Left lung (tissue), 10 donors: ENCODE measurements around the gene CELA3A. TPM values are rescaled to one million over a fixed set of nuclear protein-coding genes. Genes with fewer than 3 reads are reported as not detected.
"Not testable (repeated sequence)": the region's sequence is repeated elsewhere in the genome, so short reads cannot be mapped to it uniquely, and the experiment has no call there.

Experiments used
- ATAC-seq: fragments of 200-7000 bp; cut with Tn5 transposase; one replicate; pipeline ENCODE4 v1.9.1; 2020; ENCODE audit warnings: moderate library complexity
- DNase-seq, 4 donors: peaks; one replicate each; pipeline ENCODE4 v3.0.0-alpha.2; 2013 to 2020
- H3K27ac ChIP-seq, 2 donors: fragments of 200-600 bp; sonication (generic) in 1 of 2; one replicate each; pipeline versions ENCODE4 v1.5.0 to v1.8.0; 2020 to 2021
- H3K27me3 ChIP-seq, 2 donors: fragments of 200-600 bp; sonication (generic) in 1 of 2; one replicate each; pipeline versions ENCODE4 v1.5.0 to v1.8.0; 2020 to 2021
- H3K36me3 ChIP-seq, 2 donors: fragments of 200-600 bp; sonication (generic) in 1 of 2; one replicate each; pipeline versions ENCODE4 v1.5.0 to v1.8.0; 2020 to 2021
- H3K4me1 ChIP-seq, 2 donors: fragments of 200-600 bp; one replicate each; pipeline ENCODE4 v1.8.0; 2021
- H3K4me3 ChIP-seq, 2 donors: fragments of 200-600 bp; sonication (generic) in 1 of 2; one replicate each; pipeline versions ENCODE4 v1.5.0 to v1.8.0; 2020 to 2021; ENCODE audit warnings: mild to moderate bottlenecking in 1 of 2
- H3K9me3 ChIP-seq, 2 donors: fragments of 200-600 bp; sonication (generic) in 1 of 2; one replicate each; pipeline versions ENCODE4 v1.5.0 to v1.8.0; 2020 to 2021
- intact Hi-C, 2 donors: fragments of 100-400 bp; cut with DNase I; formaldehyde crosslinking; loops; one replicate each; pipeline versions ENCODE4 v1.11.2 to v1.14.2; 2022
- polyA plus RNA-seq, 6 donors: library from polyadenylated mRNA; unstranded; fragments of 120-200 nt; gene quantifications; one replicate each; pipeline ENCODE4 v1.2.1, GENCODE V29; 2013; ENCODE audit not compliant: insufficient read length in 6 of 6
- total RNA-seq, 2 donors: library from RNA; stranded (reverse); fragmentation: NEBNext Ultra II Directional; extraction: Animal tissue kit (Norgen Biotek cat#: 25700); gene quantifications; one replicate each; pipeline ENCODE4 v1.2.1, GENCODE V29; 2021
- TF ChIP-seq, protein P1 (sequence below), 2 donors: fragments of 200-600 bp; sonication (generic) in 1 of 2; IDR thresholded peaks; one replicate each; pipeline versions ENCODE4 v1.5.0 to v1.8.0; 2021; ENCODE audit warnings: antibody characterized with exemption in 2 of 2
- donor health status: DM: no; HTN: yes; CAD: no.
- donor health status: DM: no; HTN: no; CAD: no.

Gene CELA3A
- total and polyA plus RNA-seq, 8 donors = not detected

DNA sequence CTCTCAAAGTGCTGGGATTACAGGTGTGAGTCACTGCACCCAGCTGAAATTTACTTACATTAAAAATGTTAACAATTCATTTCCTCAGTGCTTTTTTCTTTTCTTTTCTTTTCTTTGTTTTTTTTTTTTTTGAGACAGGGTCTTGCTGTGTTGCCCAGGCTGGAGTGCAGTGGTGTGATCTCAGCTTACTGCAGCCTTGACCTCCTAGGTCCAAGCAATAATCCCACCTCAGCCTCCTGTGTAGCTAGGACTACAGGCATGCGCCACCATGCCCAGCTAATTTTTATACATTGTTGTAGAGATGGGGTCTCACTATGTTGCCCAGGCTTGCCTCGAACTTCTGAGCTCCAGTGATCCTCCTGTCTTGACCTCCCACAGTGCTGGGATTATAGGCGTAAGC lies 2.5 kb downstream of the CELA3A start:
- H3K4me3 ChIP-seq, ATAC-seq, DNase-seq, intact Hi-C loops, H3K27ac ChIP-seq, H3K4me1 ChIP-seq, H3K27me3 ChIP-seq, H3K9me3 ChIP-seq, H3K36me3 ChIP-seq: not testable (repeated sequence)

DNA sequence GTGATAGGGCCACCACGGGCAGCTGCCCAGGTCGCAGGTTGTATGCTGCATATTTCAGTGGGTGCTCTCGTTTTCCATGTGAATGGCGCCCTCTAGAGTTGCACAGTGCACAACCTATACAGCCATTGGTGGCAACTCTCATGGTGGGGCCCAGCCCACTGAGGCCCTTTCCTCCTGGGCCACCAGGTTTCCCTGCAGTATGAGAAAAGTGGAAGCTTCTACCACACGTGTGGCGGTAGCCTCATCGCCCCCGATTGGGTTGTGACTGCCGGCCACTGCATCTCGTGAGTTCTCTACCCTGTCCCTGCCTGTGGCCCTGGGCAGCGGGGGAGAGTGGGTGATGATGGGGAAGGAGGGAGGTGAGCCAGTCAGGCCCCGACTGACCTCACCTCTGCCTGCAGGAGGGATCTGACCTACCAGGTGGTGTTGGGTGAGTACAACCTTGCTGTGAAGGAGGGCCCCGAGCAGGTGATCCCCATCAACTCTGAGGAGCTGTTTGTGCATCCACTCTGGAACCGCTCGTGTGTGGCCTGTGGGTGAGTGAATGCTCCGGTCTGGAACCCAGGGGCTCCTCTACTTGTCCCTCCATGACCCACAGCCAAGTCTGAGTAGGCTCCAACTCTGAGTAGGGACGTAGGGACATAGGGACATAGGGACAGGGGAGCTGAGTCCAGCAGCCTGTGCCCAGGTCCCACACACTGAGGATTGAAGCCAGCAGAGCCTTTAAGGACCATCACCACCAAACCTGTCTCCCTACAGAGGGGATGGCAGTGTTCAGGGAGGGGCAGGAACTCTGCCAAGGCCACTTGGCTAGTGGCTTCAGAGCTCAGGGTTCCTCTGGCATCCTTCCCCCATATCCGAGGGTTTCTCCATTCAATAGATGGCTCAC lies 4.0 kb downstream of the CELA3A start:
- H3K27ac ChIP-seq, H3K27me3 ChIP-seq, intact Hi-C loops, H3K36me3 ChIP-seq, H3K9me3 ChIP-seq, H3K4me1 ChIP-seq, DNase-seq, H3K4me3 ChIP-seq: not testable (repeated sequence)
- TF ChIP-seq, protein P1, sequence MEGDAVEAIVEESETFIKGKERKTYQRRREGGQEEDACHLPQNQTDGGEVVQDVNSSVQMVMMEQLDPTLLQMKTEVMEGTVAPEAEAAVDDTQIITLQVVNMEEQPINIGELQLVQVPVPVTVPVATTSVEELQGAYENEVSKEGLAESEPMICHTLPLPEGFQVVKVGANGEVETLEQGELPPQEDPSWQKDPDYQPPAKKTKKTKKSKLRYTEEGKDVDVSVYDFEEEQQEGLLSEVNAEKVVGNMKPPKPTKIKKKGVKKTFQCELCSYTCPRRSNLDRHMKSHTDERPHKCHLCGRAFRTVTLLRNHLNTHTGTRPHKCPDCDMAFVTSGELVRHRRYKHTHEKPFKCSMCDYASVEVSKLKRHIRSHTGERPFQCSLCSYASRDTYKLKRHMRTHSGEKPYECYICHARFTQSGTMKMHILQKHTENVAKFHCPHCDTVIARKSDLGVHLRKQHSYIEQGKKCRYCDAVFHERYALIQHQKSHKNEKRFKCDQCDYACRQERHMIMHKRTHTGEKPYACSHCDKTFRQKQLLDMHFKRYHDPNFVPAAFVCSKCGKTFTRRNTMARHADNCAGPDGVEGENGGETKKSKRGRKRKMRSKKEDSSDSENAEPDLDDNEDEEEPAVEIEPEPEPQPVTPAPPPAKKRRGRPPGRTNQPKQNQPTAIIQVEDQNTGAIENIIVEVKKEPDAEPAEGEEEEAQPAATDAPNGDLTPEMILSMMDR (IDR thresholded peaks at IDR 0.05) = peak; percentile 21 to 32
- ATAC-seq = peak; percentile 91

DNA sequence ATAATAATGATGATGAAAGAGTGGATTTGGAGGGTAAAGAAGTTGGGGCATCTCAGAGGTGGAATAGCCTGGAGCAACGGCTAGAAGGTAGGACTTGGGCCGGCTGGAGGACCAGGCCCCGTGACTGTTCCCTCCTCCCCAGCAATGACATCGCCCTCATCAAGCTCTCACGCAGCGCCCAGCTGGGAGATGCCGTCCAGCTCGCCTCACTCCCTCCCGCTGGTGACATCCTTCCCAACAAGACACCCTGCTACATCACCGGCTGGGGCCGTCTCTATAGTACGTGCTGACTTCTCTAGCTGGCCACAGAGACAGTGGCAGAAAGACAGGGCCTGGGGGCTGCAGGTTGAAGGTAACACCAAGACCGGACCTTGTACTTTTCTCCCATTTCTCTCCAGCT lies 5.3 kb downstream of the CELA3A start:
- H3K4me3 ChIP-seq, H3K4me1 ChIP-seq, DNase-seq, H3K9me3 ChIP-seq, H3K36me3 ChIP-seq, H3K27ac ChIP-seq, intact Hi-C loops, ATAC-seq, H3K27me3 ChIP-seq: not testable (repeated sequence)

DNA sequence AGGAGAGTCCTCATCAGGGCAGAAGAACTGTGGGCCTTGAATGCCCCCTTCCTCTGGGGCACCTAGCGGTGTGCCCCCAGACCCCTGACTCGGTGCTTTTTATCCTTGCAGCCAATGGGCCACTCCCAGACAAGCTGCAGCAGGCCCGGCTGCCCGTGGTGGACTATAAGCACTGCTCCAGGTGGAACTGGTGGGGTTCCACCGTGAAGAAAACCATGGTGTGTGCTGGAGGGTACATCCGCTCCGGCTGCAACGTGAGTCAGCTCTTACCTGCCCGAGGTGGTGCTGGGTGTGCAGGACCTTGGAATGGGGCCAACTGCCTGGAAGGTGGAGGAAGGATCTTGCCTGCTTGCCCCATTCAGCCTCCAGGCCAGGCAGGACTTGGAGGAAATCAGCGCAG lies 5.8 kb downstream of the CELA3A start:
- H3K27me3 ChIP-seq, intact Hi-C loops, H3K4me3 ChIP-seq, H3K4me1 ChIP-seq, ATAC-seq, H3K36me3 ChIP-seq, DNase-seq, H3K27ac ChIP-seq, H3K9me3 ChIP-seq: not testable (repeated sequence)

DNA sequence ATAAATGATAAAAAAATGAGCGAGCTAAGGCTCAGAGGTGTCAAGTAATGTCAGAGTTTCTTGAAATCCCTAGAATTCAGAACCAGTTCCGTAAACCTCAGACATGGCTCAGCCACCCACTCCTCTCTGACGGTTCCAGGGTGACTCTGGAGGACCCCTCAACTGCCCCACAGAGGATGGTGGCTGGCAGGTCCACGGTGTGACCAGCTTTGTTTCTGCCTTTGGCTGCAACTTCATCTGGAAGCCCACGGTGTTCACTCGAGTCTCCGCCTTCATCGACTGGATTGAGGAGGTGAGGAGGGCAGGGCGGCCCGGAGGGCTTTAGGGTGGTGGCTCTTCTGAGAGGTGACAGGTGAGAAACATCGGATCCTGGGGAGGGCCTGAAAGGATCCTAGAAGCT lies 8.1 kb downstream of the CELA3A start:
- H3K4me3 ChIP-seq, H3K4me1 ChIP-seq, H3K27ac ChIP-seq, H3K9me3 ChIP-seq, intact Hi-C loops, H3K36me3 ChIP-seq, ATAC-seq, DNase-seq, H3K27me3 ChIP-seq: not testable (repeated sequence)

DNA sequence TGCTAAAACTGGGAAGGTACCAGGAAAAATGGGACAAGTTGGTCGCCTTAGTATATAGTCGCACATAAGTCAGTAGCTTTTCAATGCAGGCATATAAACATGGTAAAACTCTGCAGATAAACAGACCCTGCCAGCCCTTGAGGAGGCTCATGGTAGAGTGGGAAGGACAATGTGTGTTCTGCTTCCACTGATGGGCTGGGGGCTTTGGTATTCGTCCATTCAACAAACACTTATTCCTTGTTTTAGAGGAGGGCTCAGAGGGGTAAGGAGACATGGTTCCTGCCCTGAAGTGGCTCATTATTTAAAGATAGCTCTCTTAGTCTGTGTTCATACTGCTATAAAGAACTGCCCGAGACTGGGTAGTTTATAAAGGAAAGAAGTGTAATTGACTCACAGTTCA lies 11.3 kb downstream of the CELA3A start:
- intact Hi-C loops, H3K27me3 ChIP-seq, DNase-seq, ATAC-seq, H3K4me1 ChIP-seq, H3K36me3 ChIP-seq, H3K27ac ChIP-seq, H3K9me3 ChIP-seq, H3K4me3 ChIP-seq: not testable (repeated sequence)

DNA sequence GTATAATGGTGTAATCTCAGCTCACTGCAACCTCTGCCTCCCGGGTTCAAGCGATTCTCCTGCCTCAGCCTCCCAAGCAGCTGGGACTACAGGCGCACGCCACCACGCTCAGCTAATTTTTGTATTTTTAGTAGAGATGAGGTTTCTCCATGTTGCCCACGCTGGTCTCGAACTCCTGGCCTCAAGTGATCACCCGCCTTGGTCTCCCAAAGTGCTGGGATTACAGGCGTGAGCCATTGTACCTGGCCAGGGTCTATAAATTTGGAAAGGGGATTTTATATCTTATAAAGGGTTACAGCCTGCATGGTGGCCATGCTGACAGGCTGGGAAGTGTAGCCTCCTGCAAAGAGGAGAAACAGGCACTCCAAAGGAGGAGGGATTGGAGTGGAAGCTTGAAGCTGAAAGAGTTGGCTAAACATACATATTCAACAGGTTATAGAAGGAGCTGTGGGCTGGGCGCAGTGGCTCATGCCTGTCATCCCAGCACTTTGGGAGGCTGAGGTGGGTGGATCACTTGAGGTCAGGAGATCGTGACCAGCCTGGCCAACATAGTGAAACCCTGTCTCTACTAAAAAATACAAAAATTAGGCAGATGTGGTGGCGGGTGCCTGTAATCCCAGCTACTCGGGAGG lies 13.2 kb downstream of the CELA3A start:
- ATAC-seq, H3K9me3 ChIP-seq, DNase-seq, H3K36me3 ChIP-seq, H3K4me3 ChIP-seq, intact Hi-C loops, H3K27ac ChIP-seq, H3K27me3 ChIP-seq: not testable (repeated sequence)
- H3K4me1 ChIP-seq = peaks cover 0 to 15% of the 10 kb centered on the region in 2 donors
